NCI-H748 (cell line): ENCODE data around the gene ITPA.
"Not testable (repeated sequence)": the region's sequence is repeated elsewhere in the genome, so short reads cannot be mapped to it uniquely, and the experiment has no call there.

ENCODE experiments used
- DNase-seq: peaks from one replicate; lab custom pipeline; 2025; ENCODE audit not compliant: unreplicated experiment; lab: John Stamatoyannopoulos, UW

The ITPA gene

GRCh38 chr20:3199206-3199605 is 10.1 kb upstream of the ITPA start:
- DNase-seq, result no peak

GRCh38 chr20:3199976-3200755 is 9.1 kb upstream of the ITPA start:
- DNase-seq, result no peak

DNA sequence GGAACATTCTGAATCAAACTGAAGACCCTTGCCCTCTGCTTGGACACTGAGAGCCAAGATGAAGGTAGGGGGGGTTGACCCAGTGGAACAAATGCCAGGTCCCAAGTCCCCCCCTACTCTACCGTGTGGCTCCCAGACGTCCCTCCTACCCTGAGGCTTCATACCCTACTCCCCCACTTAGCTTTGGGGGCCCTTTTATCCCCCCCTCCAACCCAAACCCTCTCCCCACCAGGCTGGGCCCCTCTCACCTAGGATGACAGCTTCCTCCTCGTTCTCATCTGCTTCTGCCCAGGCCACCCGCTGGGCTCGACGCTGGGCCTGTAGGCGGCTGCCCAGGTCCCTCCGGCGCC is 6.4 kb upstream of the ITPA start:
- no peak for DNase-seq

DNA sequence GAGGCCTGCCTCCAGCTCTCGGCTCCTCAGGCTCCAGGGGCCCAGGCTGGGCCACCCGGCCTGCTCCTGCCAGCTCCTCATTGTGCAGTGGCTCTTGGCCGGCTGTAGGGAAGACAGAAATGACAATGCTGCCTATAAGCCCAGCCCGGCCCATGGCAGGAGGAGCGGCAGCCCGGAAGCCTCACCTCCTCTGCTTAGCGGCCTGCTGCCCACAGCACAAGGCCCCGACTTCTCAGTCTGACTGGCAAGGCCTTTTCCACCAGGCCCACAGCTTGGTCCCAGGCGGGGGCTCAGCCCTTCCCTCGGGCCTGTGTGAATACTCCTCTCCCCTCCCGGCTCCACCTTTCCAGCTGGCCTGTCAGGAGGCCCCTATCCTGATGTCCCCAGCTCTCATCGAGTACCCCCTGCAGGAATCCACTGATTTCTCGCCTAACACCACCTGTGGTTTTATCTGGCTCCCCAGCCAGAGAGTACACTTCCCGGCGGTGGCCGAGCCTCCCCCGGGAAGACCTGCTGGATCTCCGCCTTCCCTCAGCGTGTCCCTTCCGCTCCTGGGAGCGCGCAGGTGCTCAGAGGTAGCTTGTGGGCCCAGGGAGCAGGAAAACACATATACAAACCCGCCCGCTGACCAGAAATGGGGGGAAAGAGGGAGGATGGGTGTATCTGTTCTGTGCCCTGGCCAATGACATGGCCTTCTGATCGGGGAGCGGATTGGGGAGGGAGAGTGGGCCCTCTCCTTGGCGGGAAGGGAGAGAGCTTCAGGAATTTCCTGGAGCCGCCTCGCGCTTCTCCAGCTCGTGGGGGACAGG is 5.8 kb upstream of the ITPA start:
- DNase-seq, result peak; percentile 87

DNA sequence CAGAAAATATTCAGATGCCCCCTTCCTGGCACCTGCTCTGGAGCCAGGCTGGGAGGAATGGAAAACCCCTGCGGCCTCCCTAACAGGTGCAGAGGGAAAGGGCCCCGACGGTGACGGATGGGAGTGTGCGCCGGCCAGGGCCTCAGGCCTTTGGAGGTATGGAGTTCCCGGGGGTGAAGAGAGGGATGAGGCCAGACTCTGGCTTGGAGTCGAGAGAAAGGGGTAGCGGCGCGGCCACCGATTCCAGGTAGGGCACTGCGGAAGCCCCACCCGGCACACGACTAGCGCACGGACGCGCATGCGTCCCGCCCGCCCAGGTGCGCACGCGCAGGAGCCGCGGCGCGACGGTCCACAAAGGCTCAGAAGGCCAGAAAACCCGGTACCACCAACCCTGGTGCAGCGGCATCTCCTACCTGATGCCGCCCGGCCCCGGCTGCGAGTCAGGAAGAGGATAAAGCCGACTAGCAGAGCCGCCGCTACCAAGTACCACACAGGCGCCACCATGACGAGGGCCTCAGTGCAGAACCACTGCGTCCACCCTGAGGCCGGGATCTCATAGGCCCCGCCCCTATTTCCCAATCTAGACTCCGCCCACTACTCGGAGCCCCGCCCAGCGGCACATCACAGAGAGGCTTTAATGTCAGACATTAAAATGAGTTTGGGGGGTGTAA is 5.0 kb upstream of the ITPA start, which contains the start of gene DDRGK1:
Gene DDRGK1, minus strand, starts transcription at position 559 of the 671 bp plus-strand sequence. Its CDS starts 55 bp downstream, at position 504.
- peak; percentile 96 for DNase-seq

DNA sequence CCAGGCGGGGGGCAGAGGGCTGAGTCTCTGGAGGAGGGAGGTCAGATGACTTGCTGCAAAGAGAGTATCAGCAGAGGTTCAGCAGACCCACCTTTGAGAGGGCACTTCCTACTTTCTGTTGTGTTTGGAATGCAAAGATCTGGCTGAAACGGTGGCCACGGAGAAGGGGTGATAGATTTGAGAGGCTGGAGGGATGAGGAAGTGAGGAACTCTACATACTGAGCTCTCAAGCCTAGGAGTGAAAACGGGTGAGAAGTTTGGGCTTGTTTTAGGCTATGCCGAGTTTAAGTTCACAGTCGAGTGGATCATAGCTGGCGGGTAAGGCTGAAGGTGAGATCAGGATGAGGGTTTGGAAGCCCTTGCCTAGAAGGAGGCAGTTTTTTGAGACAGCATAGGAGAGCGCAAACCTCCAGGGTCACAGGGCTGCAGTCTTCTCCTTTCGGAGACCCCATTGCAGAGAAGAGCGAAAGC is 477 bp upstream of the ITPA start:
- DNase-seq, result no peak

- no peak for DNase-seq
Measured at GRCh38 chr20:3209946-3210317, 634 bp downstream of the ITPA start.

DNA sequence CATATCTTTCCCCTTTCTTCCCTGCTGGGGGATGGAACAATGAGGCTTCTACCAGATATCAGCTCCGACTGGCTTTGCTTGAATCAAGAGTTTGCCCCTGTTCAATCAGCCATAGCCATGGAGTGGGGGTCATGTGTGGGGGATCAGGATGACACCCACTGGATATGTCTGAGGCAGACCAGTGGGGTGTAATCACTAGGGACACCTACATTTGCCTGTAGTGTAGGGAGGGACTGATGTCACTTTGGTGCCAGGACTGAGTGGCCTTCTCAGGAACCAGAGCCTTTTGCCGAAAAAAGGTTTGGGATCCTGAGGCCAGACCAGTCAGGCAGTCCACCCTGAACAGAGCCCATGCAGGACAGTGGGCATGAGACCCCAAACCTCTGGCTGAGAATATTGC is 1.0 kb downstream of the ITPA start:
- no peak for DNase-seq

DNA sequence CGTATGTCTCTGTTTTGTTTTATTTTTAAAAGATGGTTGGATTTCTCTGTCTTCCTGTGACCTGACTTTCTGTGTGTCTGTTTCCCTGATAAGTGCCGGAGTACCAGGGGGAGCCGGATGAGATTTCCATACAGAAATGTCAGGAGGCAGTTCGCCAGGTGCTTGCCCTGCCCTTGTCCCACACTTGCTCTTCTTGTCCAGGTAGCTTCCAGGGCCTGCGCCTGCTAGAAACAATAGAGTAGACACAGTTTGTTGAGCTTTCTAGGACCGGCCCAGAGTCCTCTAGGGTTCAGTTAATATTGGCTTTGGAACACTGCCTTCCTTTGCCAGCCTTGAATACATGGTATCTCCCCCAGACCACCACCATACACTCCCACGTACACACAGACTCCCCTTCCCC is 3.9 kb downstream of the ITPA start:
- DNase-seq, result no peak

GRCh38 chr20:3215359-3215917 is 6.1 kb downstream of the ITPA start:
- not testable (repeated sequence) for DNase-seq

- peak; percentile 63 for DNase-seq
Measured at GRCh38 chr20:3218307-3218988, 9.2 kb downstream of the ITPA start.

- DNase-seq, result no peak
Measured at GRCh38 chr20:3221398-3222226, 12.3 kb downstream of the ITPA start.

- peak; percentile 100 for DNase-seq
Measured at GRCh38 chr20:3222635-3223600, 13.6 kb downstream of the ITPA start.

- DNase-seq, result peak; percentile 70
Measured at GRCh38 chr20:3223651-3223993, 14.3 kb downstream of the ITPA start.

GRCh38 chr20:3223994-3224680 is 14.8 kb downstream of the ITPA start:
- peak; percentile 66 for DNase-seq

DNA sequence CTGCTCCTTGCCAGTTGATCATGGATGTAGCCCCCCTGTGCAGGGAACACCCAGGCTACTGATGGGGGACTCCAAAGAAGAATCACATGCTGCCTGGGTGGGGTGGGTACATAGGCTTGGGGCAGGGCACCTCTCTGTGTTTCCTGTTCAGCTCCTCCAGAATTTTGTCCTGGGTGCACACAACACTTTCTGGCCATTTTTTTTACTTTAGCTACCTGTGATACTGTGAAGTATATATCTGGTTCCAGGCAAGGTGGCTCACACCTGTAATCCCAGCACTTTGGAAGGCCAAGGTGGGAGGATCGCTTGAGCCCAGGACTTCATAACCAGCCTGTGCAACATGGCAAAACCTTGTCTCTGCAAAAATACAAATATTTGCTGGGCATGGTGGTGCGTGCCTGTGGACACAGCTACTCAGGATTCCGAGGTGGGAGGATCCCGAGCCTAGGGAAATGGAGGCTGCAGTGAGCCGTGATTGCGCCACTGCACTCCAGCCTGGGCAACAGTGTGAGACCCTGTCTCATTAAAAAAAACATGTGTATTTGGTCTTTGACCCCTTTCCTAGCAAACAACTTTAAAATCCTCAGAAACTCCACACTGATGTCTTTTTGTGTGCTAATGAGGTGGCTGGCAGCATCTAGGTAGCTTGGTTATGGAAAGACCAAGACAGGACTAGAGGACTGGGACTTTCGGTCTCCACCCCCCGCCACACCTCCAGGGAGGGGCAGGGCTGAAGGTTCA is 15.6 kb downstream of the ITPA start:
- no peak for DNase-seq

DNA sequence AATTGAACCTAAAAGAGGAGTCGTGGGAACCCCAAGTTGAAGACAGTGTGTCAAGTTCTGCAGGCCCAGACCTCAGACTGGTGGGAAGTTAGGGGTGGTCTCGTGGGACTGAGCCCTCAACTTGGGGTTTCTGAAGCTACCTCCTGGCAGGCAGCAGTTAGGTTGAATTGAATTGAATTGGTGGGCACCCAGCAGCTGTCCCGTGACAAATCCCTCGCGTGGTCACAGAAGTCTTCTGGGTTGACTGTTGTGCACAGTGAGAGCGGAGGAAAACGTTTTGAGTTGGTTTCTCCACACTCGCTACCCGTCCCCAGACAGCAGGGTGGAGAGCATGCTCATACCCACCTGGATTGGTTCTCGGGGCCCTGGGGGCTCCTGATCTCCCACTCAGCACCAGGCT is 16.8 kb downstream of the ITPA start:
- DNase-seq, result no peak

DNA sequence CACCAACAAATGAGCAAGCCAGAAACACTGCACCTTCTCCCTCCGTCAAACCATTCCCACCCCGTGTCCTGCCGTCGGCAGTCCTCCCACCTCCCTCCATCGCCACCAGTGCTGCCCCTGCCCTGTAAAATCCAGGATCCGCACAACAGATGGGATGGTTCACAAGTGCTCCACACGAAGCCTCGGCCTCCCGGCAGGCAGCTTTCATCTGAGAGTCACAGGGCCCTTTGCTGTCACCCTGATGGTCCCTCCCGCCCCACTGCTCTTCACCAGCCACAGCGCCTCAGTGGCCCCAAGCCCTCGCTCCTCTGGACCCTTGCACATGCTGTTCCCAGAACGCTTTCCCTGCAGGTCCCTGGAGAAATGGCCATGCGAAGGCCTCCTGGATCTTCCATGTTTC is 17.6 kb downstream of the ITPA start:
- DNase-seq, result no peak
